ENCODE data around the gene SDC3. TPM values are rescaled to one million over a fixed set of nuclear protein-coding genes. Genes with fewer than 3 reads are reported as not detected.

SDC3 gene
- total and polyA plus RNA-seq, 2 of the 8 experiments (the other 6 are each of a cell fraction or from before 2014, with no cell fraction given): 7.0 to 27.0 TPM

DNA sequence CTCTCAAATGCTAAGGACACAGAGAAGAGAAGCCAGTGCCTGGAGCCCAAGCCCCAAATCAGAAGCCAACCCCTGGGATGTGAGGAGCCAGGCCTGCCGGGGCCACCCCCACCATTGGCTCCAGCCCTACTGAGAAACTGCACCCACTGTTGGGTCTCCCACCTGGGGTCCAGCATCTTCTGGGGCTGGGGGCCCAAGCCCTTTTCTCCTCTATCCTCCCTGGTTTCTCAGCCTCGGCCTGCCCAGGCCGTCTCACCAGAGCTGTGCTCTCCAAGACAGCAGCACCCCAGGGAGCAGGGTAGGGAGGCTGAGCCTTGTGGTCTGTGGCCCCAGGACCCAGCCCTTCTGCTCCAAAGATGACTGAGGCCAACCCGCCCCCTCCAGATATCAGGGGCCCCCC lies 37.9 kb downstream of the SDC3 start:
- no peak overlapping the region; the same call in none of the 2 replicates for H3K18ac ChIP-seq (ENCODE audit: extremely low read depth, low read length)
- FAIRE-seq (no peak), DNase-seq (ENCODE audit: low read depth in 1 of 2, low spot score in 2 of 2) (no peak)
- H2BK120ac ChIP-seq (replicated peaks; ENCODE audit: low read depth, low read length): no peak overlapping the region
- peak overlapping the region; percentile 35; the same call in 1 of the 2 replicates for H4K8ac ChIP-seq (ENCODE audit: extremely low read depth, insufficient read depth, low read length)
- H4K5ac ChIP-seq (ENCODE audit: insufficient read length, low read depth, low read length): no peak overlapping the region
- H3K23ac ChIP-seq (ENCODE audit: insufficient read length): no peak overlapping the region
- ChIA-PET POLR2A (ENCODE audit: partially characterized antibody) (interaction anchor here (1.9 kb wide), 1 partner anchor 18 kb away, joined by 6 read pairs; no protein-coding TSS in a partner anchor), CTCF (ENCODE audit: partially characterized antibody) (no interaction called here)
- H3K27me3 ChIP-seq (replicated peaks in 1 of 4; ENCODE audit: control insufficient read depth in 3 of 4, extremely low read depth in 1 of 4, insufficient read depth in 3 of 4, low read length in 3 of 4): no peaks in the 10 kb centered on the region; a peak in 1 of 7 replicates
- H3K79me2 ChIP-seq (ENCODE audit: control insufficient read depth in 1 of 2, insufficient read depth in 2 of 2, low read length in 2 of 2): no peaks in the 10 kb centered on the region
- no peak overlapping the region for H3K14ac ChIP-seq (ENCODE audit: insufficient read length)
- peak overlapping the region; percentile 15; the same call in 1 of the 2 replicates for H2AK5ac ChIP-seq (ENCODE audit: low read depth, low read length)
- 89% methylated on average over 3 of the region's 4 CpGs; no CpG with 5 or more reads in 1 of the 2 experiments for WGBS, 2 experiments (ENCODE audit: extremely low coverage in 1 of 2, insufficient coverage in 1 of 2, insufficient read length in 1 of 2, insufficient replicate concordance in 2 of 2, low coverage in 1 of 2, low lambda C conversion rate in 2 of 2, missing lambda C conversion rate in 1 of 2)
- H3K4me3 ChIP-seq (ENCODE audit: extremely low read depth in 1 of 4, insufficient read depth in 2 of 4, low read depth in 3 of 4, low read length in 4 of 4): no peak overlapping the region
- H2BK15ac ChIP-seq (ENCODE audit: low read length): no peak overlapping the region
- no peaks in the 10 kb centered on the region for H3K79me1 ChIP-seq (ENCODE audit: low read depth, low read length)
- no peak overlapping the region for H3K56ac ChIP-seq (replicated peaks; ENCODE audit: insufficient read length, low read depth, low read length)
- no peak overlapping the region for H3K4me2 ChIP-seq (ENCODE audit: insufficient read depth in 1 of 2, low read depth in 2 of 2, low read length in 2 of 2)
- no peak overlapping the region for H2AFZ ChIP-seq (ENCODE audit: low read length)
- H4K91ac ChIP-seq (replicated peaks; ENCODE audit: insufficient read length, low read length): no peak overlapping the region
- H3K23me2 ChIP-seq (ENCODE audit: low read depth, low read length): no peaks in the 10 kb centered on the region
- peaks cover 0 to 8% (median 5%) of the 10 kb centered on the region in 4 experiments; a peak in 4 of 7 replicates for H3K4me1 ChIP-seq (replicated peaks in 1 of 4; ENCODE audit: control insufficient read depth in 3 of 4, insufficient read depth in 4 of 4, low read length in 3 of 4)
- H2BK12ac ChIP-seq (ENCODE audit: low read depth, low read length): no peak overlapping the region
- no peak overlapping the region for H3K9ac ChIP-seq (replicated peaks in 1 of 4; ENCODE audit: extremely low read depth in 1 of 4, low read depth in 3 of 4, low read length in 3 of 4)
- H3K4ac ChIP-seq (replicated peaks; ENCODE audit: insufficient read length, low read depth, low read length): no peak overlapping the region
- H2BK20ac ChIP-seq (ENCODE audit: low read length): no peak overlapping the region
- H2BK5ac ChIP-seq (ENCODE audit: low read depth, low read length): peak overlapping the region; percentile 66; the same call in 1 of the 2 replicates
- H3K27ac ChIP-seq (ENCODE audit: low read depth, low read length): no peak overlapping the region
- H3K36me3 ChIP-seq (ENCODE audit: control insufficient read depth in 2 of 4, insufficient read depth in 4 of 4, low read length in 3 of 4): peaks cover 6 to 30% (median 20%) of the 10 kb centered on the region in 4 experiments
- H4K20me1 ChIP-seq (replicated peaks in 1 of 2; ENCODE audit: control insufficient read depth in 1 of 2, insufficient read depth in 2 of 2, low read length in 2 of 2): no peaks in the 10 kb centered on the region
- H3K9me3 ChIP-seq (ENCODE audit: insufficient read depth in 2 of 2, low read depth in 1 of 2, low read length in 1 of 2): peaks cover 26 to 30% of the 10 kb centered on the region in 2 experiments
- no peak for TF ChIP-seq HDAC6 (IDR thresholded peaks at IDR 0.05; ENCODE audit: low read depth, low read length)
- TF ChIP-seq KDM5A (IDR thresholded peaks at IDR 0.05; ENCODE audit: low read length): no peak
- no peak for TF ChIP-seq RXRA (IDR thresholded peaks at IDR 0.05; ENCODE audit: insufficient read depth, low read depth, low read length)
- TF ChIP-seq MAFK (IDR thresholded peaks at IDR 0.05; ENCODE audit: low read depth, low read length): no peak
- TF ChIP-seq, protein P1, sequence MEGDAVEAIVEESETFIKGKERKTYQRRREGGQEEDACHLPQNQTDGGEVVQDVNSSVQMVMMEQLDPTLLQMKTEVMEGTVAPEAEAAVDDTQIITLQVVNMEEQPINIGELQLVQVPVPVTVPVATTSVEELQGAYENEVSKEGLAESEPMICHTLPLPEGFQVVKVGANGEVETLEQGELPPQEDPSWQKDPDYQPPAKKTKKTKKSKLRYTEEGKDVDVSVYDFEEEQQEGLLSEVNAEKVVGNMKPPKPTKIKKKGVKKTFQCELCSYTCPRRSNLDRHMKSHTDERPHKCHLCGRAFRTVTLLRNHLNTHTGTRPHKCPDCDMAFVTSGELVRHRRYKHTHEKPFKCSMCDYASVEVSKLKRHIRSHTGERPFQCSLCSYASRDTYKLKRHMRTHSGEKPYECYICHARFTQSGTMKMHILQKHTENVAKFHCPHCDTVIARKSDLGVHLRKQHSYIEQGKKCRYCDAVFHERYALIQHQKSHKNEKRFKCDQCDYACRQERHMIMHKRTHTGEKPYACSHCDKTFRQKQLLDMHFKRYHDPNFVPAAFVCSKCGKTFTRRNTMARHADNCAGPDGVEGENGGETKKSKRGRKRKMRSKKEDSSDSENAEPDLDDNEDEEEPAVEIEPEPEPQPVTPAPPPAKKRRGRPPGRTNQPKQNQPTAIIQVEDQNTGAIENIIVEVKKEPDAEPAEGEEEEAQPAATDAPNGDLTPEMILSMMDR (IDR thresholded peaks at IDR 0.05; ENCODE audit: control extremely low read depth in 1 of 3, insufficient read depth in 1 of 3, low read depth in 1 of 3, low read length in 3 of 3): no peak
- TF ChIP-seq BACH1 (IDR thresholded peaks at IDR 0.05; ENCODE audit: low read length): no peak
- no peak for TF ChIP-seq SIX5 (IDR thresholded peaks at IDR 0.05; ENCODE audit: low read depth, low read length)
- TF ChIP-seq, protein P2, sequence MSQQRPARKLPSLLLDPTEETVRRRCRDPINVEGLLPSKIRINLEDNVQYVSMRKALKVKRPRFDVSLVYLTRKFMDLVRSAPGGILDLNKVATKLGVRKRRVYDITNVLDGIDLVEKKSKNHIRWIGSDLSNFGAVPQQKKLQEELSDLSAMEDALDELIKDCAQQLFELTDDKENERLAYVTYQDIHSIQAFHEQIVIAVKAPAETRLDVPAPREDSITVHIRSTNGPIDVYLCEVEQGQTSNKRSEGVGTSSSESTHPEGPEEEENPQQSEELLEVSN (IDR thresholded peaks at IDR 0.05): no peak
- TF ChIP-seq SP1 (IDR thresholded peaks at IDR 0.05; ENCODE audit: low read depth, low read length): no peak
- no peak for TF ChIP-seq NRF1 (IDR thresholded peaks at IDR 0.05; ENCODE audit: low read depth, low read length)
